NCI-H526 treated with DMSO at 0.1 percent for 48 hours (cell line): ENCODE data around the gene CCDC201.

Experiments
- DNase-seq: peaks from one replicate; lab custom pipeline; 2025; lab: John Stamatoyannopoulos, UW

Gene CCDC201

DNA sequence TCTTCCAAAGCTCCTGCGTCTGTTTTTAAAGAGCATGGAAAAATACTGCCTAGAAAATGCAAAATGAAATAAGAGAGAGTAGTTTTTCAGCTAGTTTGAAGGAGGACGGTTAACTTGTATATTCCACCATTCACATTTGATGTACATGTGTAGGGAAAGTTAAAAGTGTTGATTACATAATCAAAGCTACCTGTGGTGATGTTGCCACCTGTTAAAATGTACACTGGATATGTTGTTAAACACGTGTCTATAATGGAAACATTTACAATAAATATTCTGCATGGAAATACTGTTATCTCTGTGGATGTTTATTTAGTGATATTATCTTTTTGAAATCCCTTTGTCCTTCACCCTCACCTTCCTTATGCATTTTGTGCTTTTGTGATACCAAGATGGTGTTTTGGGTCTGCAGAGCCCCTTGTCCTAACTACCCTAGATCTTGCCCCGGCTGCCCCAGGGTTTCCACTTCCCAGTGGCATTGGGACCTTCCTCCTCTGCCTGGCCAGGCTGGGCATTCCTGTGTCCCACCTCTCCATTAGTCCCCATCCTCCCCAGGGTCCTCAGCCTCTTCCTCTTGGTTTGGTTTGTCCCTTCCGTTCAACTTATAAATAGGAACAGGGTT, 20.6 kb upstream of the CCDC201 start:
- no peak for DNase-seq

DNA sequence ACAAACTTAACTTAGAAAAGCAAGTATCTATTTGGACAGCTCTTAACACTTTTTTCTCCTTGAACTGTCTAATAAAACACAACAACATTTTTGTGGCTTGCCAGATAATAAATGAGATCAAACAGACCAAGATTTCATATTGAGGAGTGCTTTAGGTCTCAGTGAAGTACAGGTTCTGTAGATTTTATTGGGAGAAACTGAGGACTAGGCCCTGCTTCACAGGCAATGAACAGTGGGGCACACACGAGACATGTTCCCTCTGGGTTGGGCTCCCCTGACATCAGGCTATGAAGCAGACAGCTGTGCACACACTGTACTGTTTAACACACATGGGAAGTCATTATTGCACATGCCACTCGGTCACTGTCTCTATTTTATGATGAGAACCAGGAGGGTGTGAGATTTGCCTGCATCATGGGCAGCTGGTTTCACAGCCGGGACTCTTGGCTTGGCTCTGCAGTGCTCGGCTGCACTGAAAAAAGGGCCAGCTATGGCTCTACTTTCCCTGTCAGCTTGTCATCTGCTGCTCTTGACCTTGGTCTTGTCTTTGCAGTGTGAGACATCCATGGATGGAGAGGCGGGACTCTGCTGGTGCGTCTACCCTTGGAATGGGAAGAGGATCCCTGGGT, 19.6 kb upstream of the CCDC201 start:
- DNase-seq: no peak

DNA sequence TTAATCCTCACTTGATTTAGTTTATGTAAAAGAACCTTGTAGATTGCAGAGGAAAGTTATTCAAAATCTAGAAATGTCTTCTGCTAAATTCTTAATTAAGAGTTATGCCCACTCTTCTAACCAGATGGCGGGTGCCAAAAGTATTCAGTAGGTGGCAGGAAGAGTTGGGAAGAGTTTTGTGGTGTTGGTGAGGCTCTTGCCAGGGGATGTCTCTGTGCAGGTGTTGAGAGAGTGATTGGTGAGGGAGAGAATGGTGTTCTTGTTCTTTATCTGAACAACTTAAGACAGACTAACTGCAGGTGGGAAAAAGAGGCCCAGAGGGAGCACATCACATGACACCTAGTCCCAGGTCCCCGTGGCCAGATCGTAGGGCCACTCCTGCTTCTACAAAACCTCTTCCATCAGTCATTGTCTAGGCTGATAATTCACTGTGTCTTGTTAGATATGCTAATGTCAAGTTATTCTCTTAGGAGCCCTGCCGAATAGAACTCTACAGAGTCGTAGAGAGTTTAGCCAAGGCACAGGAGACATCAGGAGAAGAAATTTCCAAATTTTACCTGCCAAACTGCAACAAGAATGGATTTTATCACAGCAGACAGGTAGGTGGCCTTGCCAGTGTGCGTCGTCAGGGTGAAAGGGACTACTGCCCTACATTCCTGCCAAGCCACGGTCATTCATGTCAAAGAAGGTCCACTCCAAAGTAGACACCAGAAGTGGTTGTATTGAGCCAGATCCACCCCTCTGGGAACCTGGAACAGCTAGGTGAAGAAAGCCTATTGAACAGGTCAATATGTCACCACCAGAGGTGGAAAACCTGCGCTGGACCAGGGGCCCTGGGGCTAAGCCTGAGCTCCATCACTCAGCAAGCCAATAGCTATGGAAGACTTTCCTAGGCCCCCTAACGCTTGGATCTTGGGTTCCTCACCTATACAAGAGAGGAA, 18.9 kb upstream of the CCDC201 start:
- DNase-seq: no peak

DNA sequence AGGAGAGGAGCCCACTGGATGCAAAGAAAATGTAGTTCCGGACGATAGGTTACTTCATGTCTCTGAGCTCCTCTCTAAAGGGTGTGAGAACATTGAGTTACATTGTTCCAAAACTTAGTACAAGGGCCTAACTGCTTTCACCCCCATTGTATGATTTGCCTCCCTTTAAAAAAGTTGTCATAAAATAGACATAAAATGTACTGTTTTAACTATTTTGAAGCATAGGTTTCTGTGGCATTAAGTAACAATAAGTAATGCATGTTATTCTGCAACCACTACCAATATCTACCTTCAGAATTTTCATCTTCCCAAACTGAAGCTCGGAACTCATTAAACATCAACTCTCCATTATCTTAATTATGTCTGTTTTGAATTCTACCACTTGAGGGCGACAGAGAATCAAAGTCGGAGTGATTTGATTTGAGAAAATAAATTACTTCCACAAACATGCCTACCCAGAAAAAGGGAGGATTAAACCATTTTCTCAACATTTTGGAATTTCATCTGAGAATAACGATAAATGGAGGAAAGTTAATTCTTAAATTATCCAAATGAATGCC, 18.1 kb upstream of the CCDC201 start:
- DNase-seq: no peak

DNA sequence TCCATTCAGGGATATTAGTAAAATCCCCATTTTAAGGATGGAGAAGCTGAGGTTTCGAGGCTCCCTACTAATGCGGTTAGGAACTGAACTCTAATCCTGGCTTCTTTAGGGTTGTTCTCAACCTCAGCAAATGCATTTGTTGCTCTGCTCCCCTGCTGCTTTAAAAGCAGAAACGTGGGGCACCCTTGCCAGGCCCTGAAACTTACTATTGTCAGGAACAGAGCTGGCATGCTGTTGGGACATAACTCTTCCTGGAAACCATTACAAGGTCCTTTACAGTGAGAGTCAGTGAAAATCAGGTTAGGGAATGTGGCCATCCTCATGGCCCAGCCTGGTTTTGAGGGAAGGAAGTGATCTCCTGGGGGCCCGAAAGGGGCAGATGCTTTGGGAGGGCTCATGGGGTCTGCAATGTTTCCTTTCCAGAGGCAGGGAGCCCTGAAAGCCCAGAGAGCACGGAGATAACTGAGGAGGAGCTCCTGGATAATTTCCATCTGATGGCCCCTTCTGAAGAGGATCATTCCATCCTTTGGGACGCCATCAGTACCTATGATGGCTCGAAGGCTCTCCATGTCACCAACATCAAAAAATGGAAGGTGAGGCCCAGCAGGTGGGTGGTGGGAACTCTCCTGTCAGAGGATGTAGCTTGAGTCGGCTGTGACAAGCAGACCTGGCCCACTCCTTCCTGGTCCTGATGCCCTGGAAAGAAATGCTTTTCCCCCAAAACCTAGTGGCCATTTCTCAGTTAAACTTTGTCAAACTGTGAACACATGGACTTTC, 17.4 kb upstream of the CCDC201 start:
- DNase-seq: no peak

DNA sequence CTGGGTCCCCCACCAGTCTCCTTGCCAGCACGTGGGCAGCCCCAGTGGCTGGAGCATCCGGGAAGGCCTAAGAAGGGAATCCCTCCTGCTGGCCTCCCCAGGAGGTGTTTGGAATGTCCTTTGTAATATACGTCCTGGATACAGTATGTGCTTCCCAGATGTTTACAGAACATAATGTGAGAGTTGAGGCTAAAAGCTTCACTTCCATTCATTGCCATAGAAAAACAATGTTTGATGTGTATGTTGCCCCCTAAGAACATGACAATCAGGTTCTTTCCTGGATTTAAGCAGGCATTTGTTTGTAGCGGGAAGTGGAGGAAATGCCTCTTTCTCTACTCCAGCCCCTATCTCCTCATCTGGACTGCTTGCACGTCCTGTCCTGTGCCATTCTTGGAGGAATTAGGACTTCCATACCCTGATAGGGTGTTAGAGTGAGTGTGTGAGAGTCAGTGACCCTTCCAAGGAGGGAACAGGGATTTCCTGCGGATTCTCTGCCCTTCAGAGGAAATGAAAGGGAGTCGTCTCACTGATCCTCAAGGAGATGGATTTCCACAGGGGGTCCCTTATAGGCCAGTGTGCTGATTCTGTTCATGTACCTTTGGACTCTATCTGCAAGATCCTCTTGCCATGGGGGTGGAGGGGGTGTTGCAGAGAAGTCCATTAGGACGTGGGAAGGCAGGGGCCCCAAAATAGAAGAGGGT, 16.6 kb upstream of the CCDC201 start:
- DNase-seq: no peak

DNA sequence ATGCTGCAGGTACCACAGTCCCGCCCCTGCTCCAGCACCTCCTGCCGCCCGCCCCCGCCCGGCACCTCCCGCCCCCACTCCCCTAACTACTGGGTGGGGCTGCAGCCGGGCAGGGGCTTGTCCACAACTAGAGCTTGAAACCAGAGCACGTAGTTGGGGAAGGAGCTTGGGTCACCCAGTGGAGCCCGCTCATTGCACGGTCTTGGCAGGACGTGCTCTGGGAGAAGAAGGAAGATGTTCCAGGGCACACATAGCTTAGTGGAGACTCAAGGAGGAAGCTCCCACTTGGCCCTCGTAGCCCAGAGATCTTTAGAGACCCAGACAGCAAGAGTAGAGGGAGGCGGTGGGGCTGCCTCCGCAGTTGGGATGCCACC, 16.1 kb upstream of the CCDC201 start:
- no peak for DNase-seq

DNA sequence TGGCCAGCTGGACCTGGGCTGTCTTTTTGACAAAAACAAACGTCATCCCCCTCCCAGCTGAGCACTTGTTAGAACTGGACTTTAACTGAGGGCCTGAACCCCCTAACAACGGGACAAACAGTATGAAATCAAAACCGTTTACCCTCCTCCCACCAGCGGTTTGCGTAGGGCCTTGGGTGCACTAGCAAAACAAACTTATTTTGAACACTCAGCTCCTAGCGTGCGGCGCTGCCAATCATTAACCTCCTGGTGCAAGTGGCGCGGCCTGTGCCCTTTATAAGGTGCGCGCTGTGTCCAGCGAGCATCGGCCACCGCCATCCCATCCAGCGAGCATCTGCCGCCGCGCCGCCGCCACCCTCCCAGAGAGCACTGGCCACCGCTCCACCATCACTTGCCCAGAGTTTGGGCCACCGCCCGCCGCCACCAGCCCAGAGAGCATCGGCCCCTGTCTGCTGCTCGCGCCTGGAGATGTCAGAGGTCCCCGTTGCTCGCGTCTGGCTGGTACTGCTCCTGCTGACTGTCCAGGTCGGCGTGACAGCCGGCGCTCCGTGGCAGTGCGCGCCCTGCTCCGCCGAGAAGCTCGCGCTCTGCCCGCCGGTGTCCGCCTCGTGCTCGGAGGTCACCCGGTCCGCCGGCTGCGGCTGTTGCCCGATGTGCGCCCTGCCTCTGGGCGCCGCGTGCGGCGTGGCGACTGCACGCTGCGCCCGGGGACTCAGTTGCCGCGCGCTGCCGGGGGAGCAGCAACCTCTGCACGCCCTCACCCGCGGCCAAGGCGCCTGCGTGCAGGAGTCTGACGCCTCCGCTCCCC, 15.5 kb upstream of the CCDC201 start, which contains the start of gene IGFBP1:
TSS of gene IGFBP1 (plus strand) at position 304 of the 808 bp plus-strand sequence. CDS start at position 469, 165 bp downstream.
- no peak for DNase-seq

DNA sequence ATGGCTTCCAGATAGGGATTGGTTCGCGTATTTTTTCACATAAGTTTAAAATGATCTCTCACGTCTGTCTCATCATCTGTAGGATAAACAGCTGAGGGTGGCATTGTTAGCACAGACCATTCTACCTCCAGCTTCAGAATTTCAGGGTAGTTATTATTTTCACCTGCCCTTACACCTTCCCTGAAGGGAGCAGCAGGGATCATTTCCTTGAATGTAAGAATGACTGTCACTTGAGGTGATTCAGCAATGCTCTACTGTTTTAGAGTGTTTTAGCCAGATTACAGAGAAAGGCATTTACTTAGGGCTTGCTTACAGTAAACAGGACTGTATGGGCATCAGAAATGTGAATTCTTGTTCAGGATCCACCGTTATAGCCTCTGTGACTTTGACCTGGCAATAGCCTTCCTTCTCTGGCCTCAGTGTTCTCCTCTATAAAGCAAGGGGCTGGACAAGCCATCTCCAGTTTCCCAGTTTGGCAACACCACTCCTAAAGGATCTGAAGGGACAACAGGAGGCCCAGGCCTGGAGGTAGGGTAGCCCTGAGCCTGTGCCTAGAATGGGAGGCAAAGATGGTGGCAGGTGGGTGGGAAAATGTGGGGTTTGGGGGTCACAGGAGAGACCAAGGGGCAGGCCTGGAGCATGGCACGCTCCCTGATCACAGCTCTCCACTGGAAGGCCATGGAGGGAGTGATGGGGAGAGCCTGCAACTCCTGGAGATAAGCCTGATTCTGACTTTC, 14.2 kb upstream of the CCDC201 start:
- no peak for DNase-seq

DNA sequence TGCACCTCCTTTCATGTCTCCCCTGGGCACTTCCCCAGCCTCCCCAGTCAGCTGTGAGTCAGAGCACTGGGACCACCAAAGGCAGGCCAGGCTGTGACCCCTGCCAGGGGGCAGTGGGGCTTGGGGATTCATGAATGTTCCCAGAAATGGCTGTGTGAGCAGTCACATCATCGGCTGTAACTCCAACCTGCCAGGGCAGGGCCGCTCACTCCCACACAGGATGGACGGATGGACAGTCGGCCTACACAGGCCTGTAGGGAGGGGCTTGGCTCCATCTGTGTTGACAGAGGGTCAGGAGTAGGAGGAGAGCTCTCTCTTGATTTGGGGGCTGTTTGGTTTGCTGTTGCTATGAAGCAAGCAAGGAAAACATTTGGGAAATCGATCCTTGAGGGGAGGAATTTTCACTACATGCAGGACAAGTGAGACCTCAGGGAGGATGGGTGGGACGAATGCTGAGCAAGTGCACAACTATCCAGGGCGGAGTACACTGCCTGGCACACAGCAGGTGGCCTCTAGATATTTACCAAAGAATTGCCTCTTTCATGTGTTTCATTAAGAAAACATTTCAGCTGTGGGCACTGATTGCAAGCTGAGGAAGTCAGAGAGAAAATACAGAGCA, 12.5 kb upstream of the CCDC201 start:
- DNase-seq: no peak

DNA sequence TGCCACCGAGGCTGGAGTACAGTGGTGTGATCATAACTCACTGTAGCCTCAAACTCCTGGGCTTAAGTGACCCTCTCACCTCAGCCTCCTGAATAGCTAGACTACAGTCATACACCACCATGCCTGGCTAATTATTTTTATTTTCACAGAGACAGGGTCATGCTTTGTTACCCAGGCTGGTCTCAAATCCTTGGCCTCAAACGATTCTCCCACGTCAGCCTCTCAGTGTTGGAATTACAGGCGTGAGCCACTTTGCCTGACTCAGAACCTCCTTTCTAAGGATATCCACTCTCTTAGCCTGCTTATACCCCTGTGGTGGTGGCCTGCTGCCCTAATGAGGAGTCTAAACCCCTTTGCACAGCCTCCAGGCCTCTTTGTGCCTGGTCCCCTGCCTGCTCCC, 11.3 kb upstream of the CCDC201 start:
- no peak for DNase-seq

DNA sequence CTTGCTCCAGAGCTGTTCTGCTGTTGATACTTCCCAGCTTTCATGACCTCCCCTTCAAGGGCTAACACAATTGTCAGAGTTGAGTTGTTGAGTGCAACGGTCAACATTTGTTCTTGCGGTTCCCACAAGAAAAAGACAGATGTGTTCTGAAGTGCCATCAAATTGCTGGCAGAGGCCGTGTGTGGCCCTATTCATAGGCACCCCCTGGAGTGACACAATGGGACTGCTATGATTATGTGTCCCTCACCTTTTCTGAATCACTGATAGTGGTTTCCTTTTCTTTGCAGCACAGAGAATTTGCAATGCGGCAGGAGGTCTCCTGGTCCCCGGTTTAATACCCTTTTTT, 9.6 kb upstream of the CCDC201 start:
- DNase-seq: no peak

DNA sequence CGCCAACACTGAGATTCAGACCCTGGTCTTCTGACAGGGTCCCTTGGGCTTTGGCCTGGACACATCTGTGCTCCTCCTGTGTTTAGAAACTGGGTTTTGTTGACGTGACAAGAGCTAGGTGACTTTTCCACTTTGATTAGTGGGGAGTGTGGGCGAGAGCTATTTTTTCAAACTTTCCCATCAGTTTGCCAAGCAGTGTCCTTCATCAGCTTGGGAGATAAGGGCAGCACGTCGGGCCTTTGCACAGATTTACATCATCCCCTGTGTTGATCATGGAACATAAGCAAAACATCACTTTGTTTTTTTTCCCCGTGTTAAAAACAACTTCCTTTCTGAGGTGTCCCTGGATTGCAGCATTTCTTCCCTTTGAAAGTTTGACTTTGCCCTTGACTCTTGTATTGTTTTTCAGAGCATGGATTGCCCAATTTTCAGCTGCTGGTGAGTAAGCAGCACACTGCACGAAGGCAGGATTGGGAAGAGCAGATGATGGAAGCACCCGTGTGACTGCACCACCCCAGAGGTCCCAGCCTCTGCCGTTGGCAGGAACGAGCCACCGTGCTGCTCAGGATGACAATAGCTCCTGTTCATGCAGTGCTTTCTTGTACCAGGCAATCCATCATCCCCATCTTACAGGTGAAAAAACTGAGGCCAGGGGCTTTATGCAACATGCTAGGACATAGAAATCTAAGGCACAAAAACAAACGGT, 9.0 kb upstream of the CCDC201 start:
- DNase-seq: no peak

DNA sequence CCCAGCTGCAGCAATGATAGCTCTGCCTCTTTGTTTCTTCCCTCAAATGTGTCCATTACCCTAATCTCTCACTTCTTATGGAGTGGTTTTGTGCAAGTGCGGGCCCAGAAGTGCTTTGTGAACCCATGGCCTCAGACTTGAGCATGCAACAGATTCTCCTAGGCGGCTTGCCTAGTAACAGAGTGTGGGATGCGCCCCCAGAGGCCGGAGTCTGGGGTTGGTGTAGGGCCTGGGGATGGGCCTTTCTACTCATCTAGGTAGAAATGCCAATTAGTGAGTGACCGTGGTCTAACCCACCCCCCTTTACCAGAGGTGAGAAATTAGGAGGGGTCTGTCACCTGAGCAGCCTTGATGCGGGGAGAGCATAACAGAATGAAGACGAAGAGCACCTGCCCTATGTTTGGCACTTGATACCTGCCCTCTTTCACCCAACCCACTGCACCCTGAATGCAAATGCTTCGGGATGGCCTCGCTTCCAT, 8.4 kb upstream of the CCDC201 start:
- no peak for DNase-seq

DNA sequence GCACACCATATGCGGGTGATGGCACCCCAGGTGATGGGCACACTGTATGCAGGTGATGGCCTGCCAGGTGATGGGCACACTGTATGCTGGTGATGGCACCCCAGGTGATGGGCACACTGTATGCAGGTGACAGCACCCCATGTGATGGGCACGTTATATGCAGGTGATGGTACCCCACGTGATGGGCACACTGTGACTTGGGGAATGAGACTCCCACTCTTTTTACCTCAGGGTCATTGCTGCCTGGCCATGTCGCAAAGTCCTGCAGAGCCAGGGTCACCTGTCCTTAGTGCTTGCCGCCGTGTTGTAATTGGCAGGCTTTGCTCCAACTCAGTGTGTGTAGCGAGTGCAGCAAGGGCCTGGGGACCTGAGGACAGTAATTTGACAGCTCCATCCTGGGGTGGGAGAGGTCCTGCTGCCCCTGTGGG, 7.6 kb upstream of the CCDC201 start:
- no peak for DNase-seq

DNA sequence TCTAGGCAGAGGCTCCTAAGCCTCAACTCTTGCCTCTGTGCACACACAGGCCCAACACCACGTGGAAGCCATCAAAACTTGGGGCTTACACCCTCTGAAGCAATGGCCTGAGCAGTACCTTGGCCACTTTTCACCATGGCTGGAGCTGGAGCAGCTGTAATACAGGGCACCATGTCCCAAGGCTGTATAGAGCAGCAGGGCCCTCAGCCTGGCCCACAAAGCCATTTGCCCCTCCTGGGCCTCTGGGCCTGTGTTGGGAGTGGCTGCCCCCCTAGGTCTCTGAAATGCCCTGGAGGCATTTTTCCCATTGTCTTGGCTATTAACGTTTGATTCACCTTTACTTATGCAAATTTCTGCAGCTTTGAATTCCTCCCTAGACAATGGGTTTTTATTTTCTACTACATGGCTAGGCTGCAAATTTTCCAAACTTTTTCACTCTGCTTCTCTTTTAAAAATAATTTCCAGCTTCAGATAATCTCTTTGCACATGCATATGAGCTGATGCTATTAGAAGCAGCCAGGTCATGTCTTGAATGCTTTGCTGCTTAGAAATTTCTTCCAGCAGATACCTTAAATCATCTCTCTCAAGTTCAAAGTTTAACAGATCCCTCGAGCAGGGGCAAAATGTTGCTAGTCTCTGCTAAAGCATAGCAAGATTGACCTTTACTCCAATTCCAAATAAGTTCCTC, 5.7 kb upstream of the CCDC201 start:
- no peak for DNase-seq

DNA sequence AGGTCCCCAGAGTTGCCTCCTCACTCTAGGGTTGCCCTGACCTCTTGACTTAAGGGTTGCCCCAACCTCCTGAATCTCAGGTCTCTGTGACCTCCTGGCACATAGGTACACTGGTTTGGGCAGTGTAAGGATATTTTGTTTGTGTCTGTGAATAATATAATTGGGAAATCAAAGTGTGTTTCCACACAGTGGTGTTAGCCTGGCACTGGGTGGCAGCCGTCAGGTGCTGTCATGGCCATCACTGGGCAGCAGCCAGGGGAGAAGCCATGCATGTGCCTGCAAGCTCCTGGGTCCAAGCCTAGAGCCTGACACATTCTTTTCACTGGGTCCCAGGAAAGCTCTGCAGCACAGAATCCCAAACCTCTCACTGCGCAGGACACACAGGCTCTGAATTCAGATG, 3.6 kb upstream of the CCDC201 start:
- DNase-seq: no peak
